ENCODE results near the gene DZIP1L. TPM values are rescaled to one million over a fixed set of nuclear protein-coding genes. Genes with fewer than 3 reads are reported as not detected.

The DZIP1L gene, protein sequence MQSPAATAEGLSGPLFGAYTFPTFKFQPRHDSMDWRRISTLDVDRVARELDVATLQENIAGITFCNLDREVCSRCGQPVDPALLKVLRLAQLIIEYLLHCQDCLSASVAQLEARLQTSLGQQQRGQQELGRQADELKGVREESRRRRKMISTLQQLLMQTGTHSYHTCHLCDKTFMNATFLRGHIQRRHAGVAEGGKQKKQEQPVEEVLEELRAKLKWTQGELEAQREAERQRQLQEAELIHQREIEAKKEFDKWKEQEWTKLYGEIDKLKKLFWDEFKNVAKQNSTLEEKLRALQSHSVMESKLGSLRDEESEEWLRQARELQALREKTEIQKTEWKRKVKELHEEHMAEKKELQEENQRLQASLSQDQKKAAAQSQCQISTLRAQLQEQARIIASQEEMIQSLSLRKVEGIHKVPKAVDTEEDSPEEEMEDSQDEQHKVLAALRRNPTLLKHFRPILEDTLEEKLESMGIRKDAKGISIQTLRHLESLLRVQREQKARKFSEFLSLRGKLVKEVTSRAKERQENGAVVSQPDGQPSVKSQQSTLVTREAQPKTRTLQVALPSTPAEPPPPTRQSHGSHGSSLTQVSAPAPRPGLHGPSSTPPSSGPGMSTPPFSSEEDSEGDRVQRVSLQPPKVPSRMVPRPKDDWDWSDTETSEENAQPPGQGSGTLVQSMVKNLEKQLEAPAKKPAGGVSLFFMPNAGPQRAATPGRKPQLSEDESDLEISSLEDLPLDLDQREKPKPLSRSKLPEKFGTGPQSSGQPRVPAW
- total RNA-seq (2014; rRNA removed; shearing (Covaris generic)): 18.1 and 19.6 TPM in 2 replicates

DNA sequence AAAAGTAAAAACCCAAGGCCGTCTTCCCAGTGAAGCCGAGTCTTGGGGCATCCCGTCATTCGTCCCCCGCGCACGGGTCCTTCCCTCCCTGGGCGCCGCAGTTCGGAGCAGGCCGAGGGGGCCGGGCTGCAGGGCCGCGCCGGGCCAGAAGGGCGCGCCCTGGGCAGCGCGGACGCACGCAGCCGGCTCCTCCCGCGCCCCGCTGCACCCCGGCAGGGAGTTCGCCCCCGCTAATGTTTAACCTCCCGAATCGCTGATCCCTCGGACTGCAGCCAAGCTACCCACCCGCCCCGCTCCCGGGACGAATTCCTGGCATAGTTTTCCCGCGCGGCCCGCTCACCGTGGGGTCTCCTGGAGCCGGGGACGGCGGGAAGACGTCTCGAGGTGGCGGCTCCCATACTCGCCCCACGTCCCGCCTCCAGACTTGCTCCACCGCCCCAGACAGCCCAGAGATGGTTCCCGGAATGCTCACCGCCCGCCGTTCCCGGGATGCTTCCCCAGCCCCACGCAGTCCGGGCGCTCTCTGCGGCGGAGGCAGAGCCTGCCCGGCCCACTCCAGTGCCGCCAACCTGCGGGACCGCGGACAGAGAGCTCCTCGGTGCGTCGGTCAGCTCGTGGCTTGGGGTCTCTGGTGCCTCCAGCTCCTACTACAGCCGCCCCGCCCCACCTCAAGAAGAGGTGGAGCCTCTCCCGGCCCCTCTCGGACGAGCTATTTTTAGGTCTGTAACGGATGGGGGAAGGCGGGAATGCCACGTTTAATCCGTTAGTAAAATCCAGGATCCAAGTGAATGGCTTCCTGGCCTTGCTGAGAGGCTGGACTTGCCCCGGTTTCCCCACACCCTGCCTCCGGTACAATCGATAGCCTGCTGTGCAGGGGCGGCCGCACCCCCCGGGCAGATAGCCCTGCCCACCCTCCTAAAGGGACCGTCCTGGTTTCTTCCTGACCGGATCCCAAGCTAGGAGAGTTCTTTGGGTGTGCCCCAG, at the start of gene DZIP1L:
TSS of gene DZIP1L (minus strand) at position 621 of the 984 bp plus-strand sequence. CDS start 11,637 bp downstream, outside the sequence.

DNA sequence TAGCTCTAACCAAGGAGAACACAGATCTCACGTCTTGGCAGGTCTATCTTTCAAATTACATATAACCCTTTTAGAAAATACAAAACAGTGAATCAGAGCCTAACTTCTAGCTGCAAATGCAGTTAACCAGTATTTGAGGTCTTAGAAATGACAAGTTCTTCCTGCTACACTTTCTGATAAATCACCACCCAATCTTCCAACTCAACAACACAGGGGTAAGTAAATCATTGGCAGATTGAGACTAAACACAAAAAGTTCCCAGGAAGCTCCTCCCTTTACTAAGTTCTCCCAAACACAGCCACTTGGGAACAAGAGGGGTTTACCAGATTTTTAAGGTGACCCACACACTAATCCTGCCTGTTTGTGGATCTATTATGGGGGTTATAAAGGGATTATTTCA, 16.8 kb upstream of the DZIP1L start, which contains the start of gene A4GNT:
TSS of gene A4GNT (minus strand) at position 152 of the 400 bp plus-strand sequence. CDS start 1,134 bp downstream, outside the sequence.

Other genes starting within 250 kb of the DZIP1L start
- gene CLDN18, start 105.4 kb downstream of the DZIP1L start, total RNA-seq (2014; rRNA removed; shearing (Covaris generic)): not detected in 2 replicates
- gene A4GNT, start 16.8 kb upstream of the DZIP1L start, total RNA-seq (2014; rRNA removed; shearing (Covaris generic)): not detected in 2 replicates
- gene DBR1, start 59.3 kb upstream of the DZIP1L start, total RNA-seq (2014; rRNA removed; shearing (Covaris generic)): 15.9 and 16.2 TPM in 2 replicates
- 30.0 and 31.4 TPM in 2 replicates for gene ARMC8, start 71.7 kb upstream of the DZIP1L start, total RNA-seq (2014; rRNA removed; shearing (Covaris generic))
- gene NME9, start 214.2 kb upstream of the DZIP1L start, total RNA-seq (2014; rRNA removed; shearing (Covaris generic)): 0.19 TPM in 1 of 2 replicates, not detected in the other
- gene MRAS, start 233.0 kb upstream of the DZIP1L start, total RNA-seq (2014; rRNA removed; shearing (Covaris generic)): 6.8 and 7.5 TPM in 2 replicates

Data from A375 (cell line).